GM21619 (cell line): ENCODE measurements around the gene CLEC19A.

Source experiments
- ATAC-seq: cut with Tn5 transposase; IDR thresholded peaks from one replicate; pipeline ENCODE4 v1.9.1; 2021; ENCODE audit not compliant: unreplicated experiment

CLEC19A gene

GRCh38 chr16:19285431-19285830, at the start of gene CLEC19A:
TSS of gene CLEC19A (plus strand) at chr16:19285731. CDS start at chr16:19285852, 121 bp downstream.
- no peak for ATAC-seq

GRCh38 chr16:19235886-19236285, 49.6 kb upstream of the CLEC19A start:
- no peak for ATAC-seq

- ATAC-seq: no peak
These were observed 48.8 kb upstream of the CLEC19A start for GRCh38 chr16:19236561-19237209.

- no peak for ATAC-seq
These were observed 47.1 kb upstream of the CLEC19A start for GRCh38 chr16:19238406-19238805.

GRCh38 chr16:19239511-19240155, 45.9 kb upstream of the CLEC19A start:
- no peak for ATAC-seq

GRCh38 chr16:19240494-19240893, 45.0 kb upstream of the CLEC19A start:
- no peak for ATAC-seq

- no peak for ATAC-seq
These were observed 44.0 kb upstream of the CLEC19A start for GRCh38 chr16:19241512-19241911.

- ATAC-seq: no peak
These were observed 43.3 kb upstream of the CLEC19A start for GRCh38 chr16:19242186-19242585.

- no peak for ATAC-seq
These were observed 42.5 kb upstream of the CLEC19A start for GRCh38 chr16:19242987-19243575.

GRCh38 chr16:19245326-19245925, 40.1 kb upstream of the CLEC19A start:
- ATAC-seq: no peak

- ATAC-seq: no peak
These were observed 32.6 kb upstream of the CLEC19A start for GRCh38 chr16:19252904-19253303.

GRCh38 chr16:19254611-19255010, 30.9 kb upstream of the CLEC19A start:
- ATAC-seq: no peak

- ATAC-seq: no peak
These were observed 21.3 kb upstream of the CLEC19A start for GRCh38 chr16:19264123-19264673.

GRCh38 chr16:19265380-19265930, 20.1 kb upstream of the CLEC19A start:
- no peak for ATAC-seq

- no peak for ATAC-seq
These were observed 18.8 kb upstream of the CLEC19A start for GRCh38 chr16:19266774-19267173.

- no peak for ATAC-seq
These were observed 16.4 kb upstream of the CLEC19A start for GRCh38 chr16:19269098-19269497.

GRCh38 chr16:19274165-19274797, 11.2 kb upstream of the CLEC19A start:
- ATAC-seq: no peak

- no peak for ATAC-seq
These were observed 7.1 kb upstream of the CLEC19A start for GRCh38 chr16:19278403-19278802.

- no peak for ATAC-seq
These were observed 4.3 kb upstream of the CLEC19A start for GRCh38 chr16:19281246-19281645.

GRCh38 chr16:19282101-19282500, 3.4 kb upstream of the CLEC19A start:
- no peak for ATAC-seq

GRCh38 chr16:19283637-19284036, 1.9 kb upstream of the CLEC19A start:
- no peak for ATAC-seq
